ENCODE results near the gene SGCD.

SGCD gene

GRCh38 chr5:156471893-156472292 is 144.9 kb downstream of the SGCD start:
- DNase-seq: no peak

GRCh38 chr5:156473269-156473908 is 146.4 kb downstream of the SGCD start:
- no peak for DNase-seq

DNA sequence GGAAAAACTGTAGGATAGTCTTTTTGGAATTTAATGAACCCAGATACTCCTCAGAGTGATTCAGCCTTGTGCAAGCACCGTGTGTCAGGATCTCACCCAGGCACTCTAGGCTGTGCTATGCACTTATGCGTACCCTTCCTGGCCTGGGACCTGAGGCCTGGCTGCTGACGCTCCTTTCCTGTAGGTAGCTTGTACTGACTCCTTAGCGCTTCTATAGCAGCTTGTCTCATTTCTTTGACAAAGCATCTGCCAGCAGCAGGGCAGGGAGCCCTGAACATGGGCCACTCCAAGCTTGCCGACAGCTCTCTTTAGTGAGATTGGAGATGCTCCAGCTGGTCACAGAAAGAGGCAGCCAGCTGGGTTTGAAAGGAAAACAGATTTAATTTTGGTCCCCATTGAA is 147.3 kb downstream of the SGCD start:
- no peak for DNase-seq

DNA sequence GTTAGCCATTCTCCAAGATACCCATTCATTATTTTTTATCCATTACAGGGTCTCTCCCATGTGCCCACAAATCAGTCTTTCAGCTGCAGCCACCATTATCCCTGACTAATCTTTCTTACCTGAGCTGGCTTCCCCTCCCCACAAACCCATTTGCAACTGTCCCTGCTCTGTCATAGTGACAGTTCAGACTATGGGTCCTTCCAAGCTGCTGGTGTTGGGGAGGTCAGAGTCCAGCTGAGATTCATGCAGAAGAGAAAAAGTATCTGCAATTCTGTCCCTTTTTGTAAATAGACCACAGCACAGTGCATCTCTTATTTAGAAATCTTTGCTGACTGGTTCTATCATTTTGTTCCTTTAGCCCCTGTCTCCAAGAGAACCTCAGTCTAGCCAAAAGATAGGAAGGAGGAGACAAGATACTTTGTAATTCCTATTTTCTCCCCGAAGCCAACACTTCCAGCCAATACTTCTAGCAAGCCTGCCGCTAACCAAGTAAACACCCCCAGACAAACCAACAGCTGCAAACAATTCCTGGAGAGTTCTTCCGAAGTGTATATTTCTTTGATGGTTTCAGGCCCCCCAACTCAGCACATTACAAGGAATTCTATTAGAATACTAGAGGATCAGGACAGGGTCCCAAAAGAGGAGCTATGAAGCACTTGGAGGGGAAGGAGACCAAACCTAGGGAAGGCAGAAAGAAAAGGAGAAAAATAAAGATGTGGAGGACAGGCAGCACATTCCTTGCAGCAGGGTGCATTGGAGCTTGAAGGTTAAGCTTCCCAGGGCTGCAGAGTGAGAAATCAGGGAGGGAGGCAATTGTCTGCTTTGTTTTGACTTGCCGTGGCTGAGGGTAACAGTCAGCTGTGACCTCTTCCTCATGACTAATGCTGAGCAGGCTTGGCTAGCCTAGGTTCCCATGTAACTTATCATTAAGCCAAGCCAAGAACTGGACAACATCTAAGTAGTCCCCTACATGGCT is 148.5 kb downstream of the SGCD start:
- DNase-seq: no peak

DNA sequence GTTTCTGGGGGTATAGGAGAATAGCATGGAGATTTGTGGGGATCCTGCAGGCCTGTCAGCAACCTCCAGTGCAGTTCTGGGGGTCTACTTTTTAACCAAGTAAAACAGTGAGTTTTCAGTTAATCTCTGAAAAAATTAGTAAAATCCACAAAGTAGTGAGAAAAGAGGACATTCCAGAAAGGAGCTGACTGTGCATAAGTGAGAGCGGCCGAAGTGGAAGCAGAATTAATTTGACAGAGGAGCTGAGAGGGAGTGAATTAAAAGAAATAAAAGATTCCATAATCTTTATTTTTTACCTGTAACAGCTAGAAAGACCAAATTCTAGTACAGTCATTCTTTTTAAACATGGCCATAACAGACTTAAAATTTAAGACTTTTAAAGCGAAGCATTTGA is 149.2 kb downstream of the SGCD start:
- no peak for DNase-seq

GRCh38 chr5:156476678-156477077 is 149.7 kb downstream of the SGCD start:
- DNase-seq: no peak

GRCh38 chr5:156477196-156477595 is 150.2 kb downstream of the SGCD start:
- DNase-seq: no peak

DNA sequence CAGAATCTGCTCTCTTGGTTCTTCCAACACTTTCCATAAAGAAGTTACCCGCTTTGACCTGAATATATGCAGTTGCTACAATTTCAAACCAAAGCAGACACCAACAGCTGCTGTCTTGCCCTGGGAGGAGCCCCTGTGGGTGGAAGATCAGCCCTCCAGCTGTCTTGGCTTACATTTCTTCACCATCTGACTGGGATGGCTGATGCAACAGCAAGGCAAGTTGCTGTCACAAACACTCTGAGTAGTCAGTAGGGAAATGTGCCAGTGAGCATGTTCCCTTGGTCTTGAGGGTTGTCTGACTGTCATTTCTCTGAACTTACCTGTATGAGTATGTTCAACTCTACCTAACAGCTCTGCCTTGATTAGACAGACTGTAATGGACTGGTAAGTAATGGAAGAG is 152.9 kb downstream of the SGCD start:
- no peak for DNase-seq

DNA sequence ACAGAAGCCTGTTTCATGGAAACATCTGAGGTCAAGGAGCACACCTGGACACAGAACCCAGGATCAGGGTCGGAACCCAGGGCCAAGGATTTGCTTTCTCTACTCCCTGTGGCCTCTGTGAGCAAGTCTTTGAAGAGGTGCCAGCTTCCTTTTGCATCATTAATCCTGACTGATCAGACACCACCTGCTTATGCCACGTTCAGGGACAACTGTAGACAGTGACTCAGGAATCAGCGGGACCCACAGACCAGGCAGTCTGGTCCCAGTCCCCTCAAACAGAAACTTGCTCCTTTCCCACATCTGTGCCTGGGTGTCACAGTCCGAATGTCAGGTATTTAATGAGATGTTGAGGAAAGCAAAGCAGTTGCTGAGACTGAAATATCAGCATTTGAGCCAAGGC is 154.8 kb downstream of the SGCD start:
- DNase-seq: no peak

DNA sequence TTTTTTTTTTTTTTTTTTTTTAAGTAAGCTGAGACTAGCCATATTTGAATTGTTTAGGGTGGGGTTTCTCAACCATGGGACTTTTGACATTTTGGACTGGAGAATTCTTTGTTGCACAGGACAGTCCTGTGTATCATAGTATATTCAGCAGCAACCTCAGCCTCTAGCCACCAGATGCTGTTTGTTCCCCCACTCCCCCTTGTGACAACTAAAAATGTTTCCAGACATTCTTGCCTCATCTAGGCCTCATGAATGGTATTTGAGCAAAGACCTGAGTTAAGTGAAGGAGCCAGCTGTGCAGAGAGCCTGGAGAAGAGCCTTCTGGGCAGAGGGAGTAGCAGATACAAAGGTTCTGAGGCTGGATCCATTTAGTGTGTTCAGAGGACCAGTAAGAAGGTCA is 155.9 kb downstream of the SGCD start:
- DNase-seq: no peak

DNA sequence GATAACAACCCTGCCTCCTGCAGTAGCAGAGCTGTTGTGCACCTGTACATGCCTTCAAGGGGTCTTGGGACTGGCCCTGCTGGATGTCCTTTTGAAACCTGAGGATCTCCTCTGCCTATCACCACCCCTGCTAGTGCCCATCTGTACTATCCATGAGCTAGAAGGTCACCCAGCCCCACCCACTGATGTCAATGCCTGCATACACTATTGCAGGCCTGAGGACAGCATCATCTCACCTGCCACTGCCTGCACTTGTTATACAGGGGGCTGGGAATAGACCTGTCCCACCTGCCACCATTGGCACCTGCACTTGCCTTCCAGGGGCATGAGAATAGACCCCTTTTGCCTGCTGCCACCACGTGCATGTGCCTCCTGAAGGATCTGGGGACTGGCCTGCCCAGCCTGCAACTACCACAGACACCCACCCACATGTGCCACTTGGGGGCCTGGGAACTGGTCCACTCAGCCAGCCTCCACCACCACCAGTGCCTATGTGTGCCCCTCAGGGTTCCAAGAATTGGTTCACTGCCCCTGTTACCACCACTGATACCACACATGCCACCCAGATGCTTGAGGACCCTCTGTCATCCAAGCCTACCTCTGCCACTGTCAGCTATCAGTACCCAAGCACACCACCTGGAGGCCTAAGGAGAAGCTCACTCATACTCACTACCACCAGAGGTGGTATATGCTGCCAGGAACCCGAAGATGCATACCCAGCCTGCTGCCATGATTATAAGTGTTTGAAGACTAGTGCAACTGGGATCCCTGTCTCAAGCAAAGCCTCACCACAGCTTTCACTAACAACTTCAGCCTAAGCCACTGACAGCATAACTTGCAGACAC is 159.7 kb downstream of the SGCD start:
- DNase-seq: no peak

DNA sequence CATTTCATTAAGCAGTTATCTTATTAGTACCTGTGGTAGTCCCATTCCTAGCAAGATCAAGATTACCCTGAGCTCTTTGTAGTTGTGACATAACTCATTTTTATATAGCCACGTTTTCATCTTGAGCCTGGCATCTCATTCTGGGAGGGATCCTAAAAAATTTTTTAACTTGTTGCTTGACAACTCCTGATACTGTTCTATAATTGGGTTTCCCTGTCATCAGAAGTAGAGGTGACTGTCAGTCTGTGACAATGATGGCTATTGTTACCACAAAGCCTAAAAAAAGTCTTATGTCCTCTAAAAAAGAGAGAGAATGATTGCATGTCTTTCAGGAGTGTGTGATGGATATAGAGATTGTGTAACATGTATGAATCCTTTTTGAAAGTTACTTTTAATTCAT is 164.8 kb downstream of the SGCD start:
- DNase-seq: no peak

GRCh38 chr5:156496291-156496690 is 169.3 kb downstream of the SGCD start:
- DNase-seq: no peak

DNA sequence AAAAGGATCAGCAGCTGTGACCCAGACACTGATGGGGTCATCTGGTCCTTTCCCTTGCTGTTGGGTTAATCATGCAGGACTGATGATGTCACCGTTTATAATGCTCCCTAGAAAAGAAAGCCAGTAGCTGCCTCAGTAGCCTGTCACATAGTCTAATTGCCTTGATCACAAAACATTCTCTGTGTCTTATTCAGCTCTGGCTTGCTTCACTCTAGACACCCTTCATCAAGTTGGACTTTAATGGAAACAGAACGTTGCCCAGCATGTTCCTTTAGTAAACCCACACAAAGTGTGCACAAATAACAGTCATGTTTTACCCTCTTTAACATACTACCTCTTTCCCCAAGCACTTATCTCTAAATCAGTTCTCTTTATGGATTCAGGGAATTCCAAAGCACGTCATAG is 170.8 kb downstream of the SGCD start:
- no peak for DNase-seq

- no peak for DNase-seq
These were observed 171.4 kb downstream of the SGCD start for GRCh38 chr5:156498226-156498980.

- no peak for DNase-seq
These were observed 173.8 kb downstream of the SGCD start for GRCh38 chr5:156500755-156501154.

- DNase-seq: no peak
These were observed 178.1 kb downstream of the SGCD start for GRCh38 chr5:156505101-156505500.

DNA sequence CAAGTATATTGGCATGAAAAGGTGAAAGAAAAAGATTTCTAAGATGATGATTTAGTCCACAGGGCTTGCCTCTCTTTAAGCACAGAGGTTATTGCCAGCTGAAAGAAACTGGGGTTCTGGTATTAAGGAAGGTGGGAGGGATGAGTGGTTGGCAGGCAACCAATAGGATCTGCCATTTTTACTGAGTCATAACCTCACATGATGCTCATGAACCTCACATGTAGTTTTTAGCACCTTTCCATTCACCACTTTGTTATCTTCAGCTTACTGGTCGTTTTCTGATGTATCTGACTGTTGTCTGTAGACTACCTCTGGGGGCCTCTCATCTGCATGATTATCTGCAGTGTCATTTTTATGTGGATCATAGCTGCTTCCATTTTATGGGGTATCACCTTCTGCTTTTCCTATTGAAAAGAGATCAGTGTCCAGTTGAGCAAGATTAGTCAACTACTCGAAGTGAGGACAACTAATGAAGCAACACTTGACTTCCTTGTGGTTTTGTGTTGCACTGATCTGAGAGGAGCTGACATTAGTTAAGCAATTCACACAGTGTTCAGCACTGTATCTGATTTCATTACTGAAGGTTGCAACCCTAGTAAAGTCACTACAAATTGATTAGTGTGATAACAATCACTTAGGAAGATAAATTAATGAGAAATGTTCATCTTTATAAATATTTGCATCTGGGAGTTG is 186.3 kb downstream of the SGCD start:
- DNase-seq: no peak

GRCh38 chr5:156515121-156515520 is 188.2 kb downstream of the SGCD start:
- DNase-seq: no peak

DNA sequence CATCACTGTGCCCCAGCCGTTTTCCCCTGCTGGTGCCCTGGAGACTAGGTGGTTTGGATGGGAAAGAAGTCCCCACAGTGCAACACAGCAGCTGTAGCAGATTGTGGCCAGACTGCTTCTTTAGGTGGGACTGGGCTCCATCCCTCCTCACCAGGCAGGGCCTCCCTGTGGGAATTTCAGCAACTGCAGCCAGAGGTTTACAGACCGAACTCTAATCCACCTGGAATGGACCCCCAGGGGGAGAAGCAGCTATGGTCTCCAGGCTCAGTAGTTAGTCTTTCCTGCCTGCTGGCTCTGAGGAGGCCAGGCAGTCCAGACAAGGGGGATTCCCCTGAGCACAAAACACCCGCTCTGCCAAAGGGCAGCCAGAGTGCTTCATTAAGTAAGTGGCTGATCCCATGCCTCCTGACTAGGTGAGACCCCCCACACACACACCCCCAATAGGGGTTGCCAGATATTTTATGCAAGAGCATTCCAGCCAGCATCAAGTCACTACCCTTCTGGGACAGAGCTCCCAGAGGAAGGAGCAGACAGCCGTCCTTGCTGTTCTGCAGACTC is 188.9 kb downstream of the SGCD start:
- DNase-seq: no peak

DNA sequence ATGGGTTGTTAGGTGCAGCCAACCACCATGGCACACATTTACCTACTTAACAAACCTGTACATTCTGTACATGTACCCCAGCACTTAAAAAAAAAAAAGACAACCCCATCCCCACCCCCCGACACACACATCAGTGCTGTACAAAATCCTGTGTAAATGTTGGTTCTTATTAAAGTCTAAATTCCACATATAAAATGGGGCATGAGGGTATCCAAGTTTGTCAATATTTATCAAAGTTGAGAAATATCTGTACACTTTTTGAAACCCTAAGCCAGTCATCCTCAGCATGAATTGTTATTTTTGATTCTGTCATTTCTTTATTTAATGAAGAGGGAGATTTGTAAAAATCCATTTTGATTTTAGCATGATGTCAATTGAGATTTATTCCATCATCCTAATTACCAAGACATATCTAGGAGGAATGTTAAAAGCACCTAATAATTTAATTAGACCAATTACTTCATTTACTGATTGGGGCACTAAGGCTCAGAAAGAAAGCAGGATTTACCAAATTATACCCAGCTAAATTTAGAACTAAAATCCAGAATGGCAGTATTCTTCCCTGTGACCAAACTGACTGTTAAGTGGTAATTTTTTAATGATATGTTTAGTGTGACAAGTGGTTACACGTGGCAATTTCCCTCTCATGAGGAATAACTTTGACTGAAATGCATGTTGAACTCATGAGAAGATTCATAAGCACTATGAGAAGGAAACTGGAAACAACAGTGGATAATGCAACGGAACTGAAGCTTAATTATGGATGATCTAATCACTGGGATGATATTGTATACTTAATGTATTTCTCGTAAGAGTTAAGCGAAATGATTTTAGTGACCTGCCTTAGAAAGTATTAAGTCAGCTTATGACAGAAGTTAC is 195.9 kb downstream of the SGCD start:
- no peak for DNase-seq

All from Kasumi-1 (cell line).